HepG2 (cell line): Measurements from ENCODE around the gene FBXO10. TPM values are rescaled to one million over a fixed set of nuclear protein-coding genes. Genes with fewer than 3 reads are reported as not detected.

Source experiments
- HBP1 ChIP-seq: IDR thresholded peaks from 2 replicates; pipeline ENCODE4 v1.6.1; 2016; ENCODE audit warnings: low read depth, control low read depth
- HMGA1 ChIP-seq: sonication (generic); formaldehyde crosslinking; conservative IDR thresholded peaks from 2 replicates; pipeline ENCODE4 v1.4.0; 2020; ENCODE audit warnings: missing genetic modification reagents
- HNF4G ChIP-seq, 2 experiments: sonication (generic) in 1 of 2; formaldehyde crosslinking in 1 of 2; IDR thresholded peaks; 2 replicates each; pipeline versions ENCODE4 v1.4.0 to v1.6.1; 2011 to 2020; ENCODE audit warnings: borderline replicate concordance in 2 of 2, low read depth in 2 of 2, mild to moderate bottlenecking in 2 of 2, low read length in 1 of 2, missing genetic modification reagents in 1 of 2, moderate library complexity in 1 of 2
- HNRNPL ChIP-seq: fragments of 200-400 bp; formaldehyde crosslinking; IDR thresholded peaks from 2 replicates; pipeline ENCODE4 v1.6.1; 2017; ENCODE audit warnings: mild to moderate bottlenecking, low read depth, low read length
- IRF2 ChIP-seq: IDR thresholded peaks from 2 replicates; pipeline ENCODE4 v1.6.1; 2018; ENCODE audit warnings: missing genetic modification reagents, missing compliant biosample characterization
- NR2F2 ChIP-seq: IDR thresholded peaks from 2 replicates; pipeline ENCODE4 v1.6.1; 2012; ENCODE audit warnings: low read depth, inconsistent platforms, borderline replicate concordance
- SKI ChIP-seq: fragments of 450-650 bp; IDR thresholded peaks from one replicate; pipeline ENCODE4 v1.6.1; 2018; ENCODE audit warnings: mild to moderate bottlenecking; ENCODE audit not compliant: partially characterized antibody
- THYN1 ChIP-seq: sonication (generic); formaldehyde crosslinking; IDR thresholded peaks from 2 replicates; pipeline ENCODE4 v1.8.1; 2023; ENCODE audit warnings: low read depth, mild to moderate bottlenecking, moderate library complexity, missing genetic modification reagents, borderline replicate concordance
- YY1 ChIP-seq: IDR thresholded peaks from 2 replicates; pipeline ENCODE4 v1.6.1; 2011; ENCODE audit warnings: low read length, low read depth, moderate library complexity, mild to moderate bottlenecking; ENCODE audit not compliant: insufficient read depth, insufficient replicate concordance
- ZNF558 ChIP-seq: sonication (generic); formaldehyde crosslinking; IDR thresholded peaks from 2 replicates; pipeline ENCODE4 v1.9.0; 2022; ENCODE audit warnings: mild to moderate bottlenecking, missing genetic modification reagents, borderline replicate concordance
- ZNF570 ChIP-seq: sonication (generic); formaldehyde crosslinking; IDR thresholded peaks from 2 replicates; pipeline ENCODE4 v1.4.0; 2020; ENCODE audit warnings: mild to moderate bottlenecking, missing genetic modification reagents, borderline replicate concordance
- ZNF614 ChIP-seq: IDR thresholded peaks from 2 replicates; pipeline ENCODE4 v1.6.1; 2018; ENCODE audit warnings: missing biosample characterization, missing genetic modification reagents, inconsistent platforms, borderline replicate concordance
- ZNF678 ChIP-seq: sonication (generic); formaldehyde crosslinking; IDR thresholded peaks from 2 replicates; pipeline ENCODE4 v1.4.0; 2020; ENCODE audit warnings: mild to moderate bottlenecking, missing genetic modification reagents
- ZNF687 ChIP-seq: sonication (generic); formaldehyde crosslinking; IDR thresholded peaks from 2 replicates; pipeline ENCODE4 v1.5.1; 2020; ENCODE audit warnings: mild to moderate bottlenecking, missing genetic modification reagents, moderate library complexity
- ZNF7 ChIP-seq: IDR thresholded peaks from 2 replicates; pipeline ENCODE4 v1.6.1; 2016; ENCODE audit warnings: missing biosample characterization, missing genetic modification reagents
- ZNF747 ChIP-seq: sonication (generic); formaldehyde crosslinking; IDR thresholded peaks from 2 replicates; pipeline ENCODE4 v1.8.1; 2023; ENCODE audit warnings: missing genetic modification reagents, mild to moderate bottlenecking, borderline replicate concordance
- ZNF776 ChIP-seq: sonication (generic); formaldehyde crosslinking; IDR thresholded peaks from 2 replicates; pipeline ENCODE4 v1.4.0; 2020; ENCODE audit warnings: mild to moderate bottlenecking, missing genetic modification reagents
- ZNF841 ChIP-seq: sonication (generic); formaldehyde crosslinking; IDR thresholded peaks from 2 replicates; pipeline ENCODE4 v1.8.1; 2023; ENCODE audit warnings: missing genetic modification reagents, borderline replicate concordance
- ZSCAN9 ChIP-seq: IDR thresholded peaks from 2 replicates; pipeline ENCODE4 v1.6.1; 2016; ENCODE audit warnings: borderline replicate concordance
- ZXDC ChIP-seq: sonication (generic); formaldehyde crosslinking; IDR thresholded peaks from 2 replicates; pipeline ENCODE4 v1.5.0; 2020; ENCODE audit warnings: mild to moderate bottlenecking, missing genetic modification reagents
- polyA plus RNA-seq, 8 experiments: library from polyadenylated mRNA; depleted of rRNA in 3 of 8; stranded (reverse) in 7 of 8; unstranded in 1 of 8; fragments of >200 nt; fragmentation: Illumina TruSeq in 4 of 8; extraction: Trizol in 4 of 8; gene quantifications; 2 replicates each; pipeline versions ENCODE4 v1.2.1 to v1.2.3, GENCODE V29; 2011 to 2016; ENCODE audit warnings: low read depth in 4 of 8, missing spikeins in 1 of 8, mixed read lengths in 1 of 8; ENCODE audit not compliant: insufficient read depth in 1 of 8
- total RNA-seq, 5 experiments: library from RNA; depleted of rRNA; stranded (reverse); fragments of >200 nt; fragmentation: Illumina TruSeq; extraction: Trizol; gene quantifications; 2 replicates each; pipeline ENCODE4 v1.2.3, GENCODE V29; 2016; ENCODE audit warnings: low read depth in 1 of 5

FBXO10 gene
- total and polyA plus RNA-seq, 2 of the 13 experiments (the other 11 are each of a cell fraction or from before 2014, with no cell fraction given): 3.1 to 5.1 TPM

GRCh38 chr9:37592108-37592951 is 16.1 kb upstream of the FBXO10 start, which contains the start of gene TOMM5 (continued):
- TF ChIP-seq ZNF687 (CRISPR knock-in tag) (peak; percentile 99), ZNF570 (0 out of 2 replicates have a peak, but pooled peaks have one; percentile 56), ZNF841 (CRISPR knock-in tag) (0 out of 2 replicates have a peak, but pooled peaks have one; percentile 60), ZNF776 (CRISPR knock-in tag) (peak; percentile 93; the same call in 1 of the 2 replicates), ZNF747 (CRISPR knock-in tag) (peak; percentile 99), HMGA1 (CRISPR knock-in tag) (no peak), HBP1 (peak; percentile 75; the same call in 1 of the 2 replicates), IRF2 (CRISPR knock-in tag) (peak; percentile 86; the same call in 1 of the 2 replicates), ZNF7 (CRISPR knock-in tag) (no peak), HNF4G (IDR thresholded peaks at IDR 0.05; ENCODE audit: borderline replicate concordance, low read depth, low read length) (no peak; the same call in 1 of the 2 replicates), HNF4G (CRISPR knock-in tag; IDR thresholded peaks at IDR 0.05; ENCODE audit: borderline replicate concordance, low read depth) (peak; percentile 39; the same call in 1 of the 2 replicates), ZSCAN9 (CRISPR knock-in tag) (peak; percentile 72; the same call in 1 of the 2 replicates), HNRNPL (peak; percentile 46; the same call in 1 of the 2 replicates), ZNF614 (CRISPR knock-in tag) (peak; percentile 77; the same call in 1 of the 2 replicates), NR2F2 (no peak), YY1 (peak; percentile 81), THYN1 (CRISPR knock-in tag) (no peak), ZXDC (CRISPR knock-in tag) (no peak), ZNF678 (CRISPR knock-in tag) (no peak; the same call in 1 of the 2 replicates), SKI (peak; percentile 20), ZNF558 (peak; percentile 97; the same call in 1 of the 2 replicates)
